Adrenal gland (tissue), 12 donors: ENCODE data around the gene TNFRSF14. TPM values are rescaled to one million over a fixed set of nuclear protein-coding genes. Genes with fewer than 3 reads are reported as not detected.

Source experiments
- DNase-seq, 7 donors: peaks; one replicate each; pipeline ENCODE4 v3.0.0-alpha.2; 2019 to 2020
- H3K27ac ChIP-seq, 5 donors: fragments of 200-600 bp; sonication (generic) in 4 of 5; 1 replicate in 3 of 5; 2 replicates in 2 of 5; pipeline versions ENCODE4 v1.5.1 to v1.8.0; 2016 to 2020; ENCODE audit warnings: mild to moderate bottlenecking in 1 of 5
- H3K27me3 ChIP-seq: fragments of 200-600 bp; 2 replicates; pipeline ENCODE4 v1.8.0; 2021
- H3K36me3 ChIP-seq, 2 donors: fragments of 200-600 bp; replicated peaks in 1 of 2; 1 replicate in 1 of 2; 2 replicates in 1 of 2; pipeline versions ENCODE4 v1.5.1 to v1.8.0; 2018 to 2022
- H3K4me1 ChIP-seq, 2 donors: fragments of 200-600 bp; replicated peaks in 1 of 2; 1 replicate in 1 of 2; 2 replicates in 1 of 2; pipeline versions ENCODE4 v1.5.1 to v1.8.0; 2018 to 2021
- H3K4me3 ChIP-seq, 4 donors: fragments of 200-600 bp; sonication (generic) in 3 of 4; one replicate each; pipeline ENCODE4 v1.5.1; 2016 to 2018
- H3K9me3 ChIP-seq, 3 donors: fragments of 200-600 bp; sonication (generic) in 1 of 3; replicated peaks in 1 of 3; 1 replicate in 2 of 3; 2 replicates in 1 of 3; pipeline versions ENCODE4 v1.5.1 to v1.8.0; 2016 to 2021
- POLR2A ChIP-seq, 2 donors: fragments of 450-650 bp; IDR thresholded peaks; one replicate each; pipeline ENCODE4 v1.6.1; 2017; ENCODE audit warnings: antibody characterized with exemption in 2 of 2, mild to moderate bottlenecking in 2 of 2, moderate library complexity in 1 of 2
- WGBS, 4 donors: extraction: QIAGEN DNeasy Blood & Tissue Kit in 2 of 4; methylation state at CpG; one replicate each; pipeline versions ENCODE4 v1.1.5 to v1.1.7; 2013 to 2017; 5-methylcytosine and 5-hydroxymethylcytosine counted together
- intact Hi-C, 2 donors: fragments of 100-400 bp; cut with DNase I; formaldehyde crosslinking; loops; one replicate each; pipeline versions ENCODE4 v1.14.1 to v1.15.0; 2022 to 2023
- polyA plus RNA-seq, 3 donors: library from polyadenylated mRNA; stranded (reverse); fragments of 200-250 nt in 2 of 3; fragments of 350-450 nt in 1 of 3; fragmentation: Illumina TruSeq in 1 of 3; extraction: RNeasy Lipid Tissue Mini Kit (QIAGEN cat#74804) in 1 of 3; gene quantifications; one replicate each; pipeline ENCODE4 v1.2.3, GENCODE V29; 2013 to 2014
- total RNA-seq, 9 donors: library from RNA; depleted of rRNA in 4 of 9; stranded (reverse); fragments of >200 nt in 4 of 9; fragments of 120-200 nt in 1 of 9; fragmentation: NEBNext Ultra II Directional in 1 of 9; extraction: Animal tissue kit (Norgen Biotek cat#: 25700) in 1 of 9; gene quantifications; one replicate each; pipeline versions ENCODE4 v1.1.0 to v1.2.4, GENCODE V29; 2013 to 2023
- TF ChIP-seq, protein P1 (sequence below), 6 experiments: fragments of 450-650 bp in 4 of 6; fragments of 200-600 bp in 2 of 6; sonication (generic) in 1 of 6; IDR thresholded peaks; 1 replicate in 5 of 6; 2 replicates in 1 of 6; pipeline versions ENCODE4 v1.5.1 to v1.8.0; 2016 to 2021; ENCODE audit warnings: antibody characterized with exemption in 6 of 6, mild to moderate bottlenecking in 2 of 6, moderate library complexity in 1 of 6
- donor health status: healthy with polysubstance abuse.
- donor health status: Bipolar disorder and iron deficiency.
- donor health status: DM: yes; HTN: yes; CAD: no.
- donor health status: DM: no; HTN: no; CAD: no.
- donor health status: DM: no; HTN: no; CAD: no.
- donor health status: DM: yes; HTN: yes; CAD: no.

Gene TNFRSF14
- total and polyA plus RNA-seq, 12 donors, result 7.0 to 554 (median 116) TPM

DNA sequence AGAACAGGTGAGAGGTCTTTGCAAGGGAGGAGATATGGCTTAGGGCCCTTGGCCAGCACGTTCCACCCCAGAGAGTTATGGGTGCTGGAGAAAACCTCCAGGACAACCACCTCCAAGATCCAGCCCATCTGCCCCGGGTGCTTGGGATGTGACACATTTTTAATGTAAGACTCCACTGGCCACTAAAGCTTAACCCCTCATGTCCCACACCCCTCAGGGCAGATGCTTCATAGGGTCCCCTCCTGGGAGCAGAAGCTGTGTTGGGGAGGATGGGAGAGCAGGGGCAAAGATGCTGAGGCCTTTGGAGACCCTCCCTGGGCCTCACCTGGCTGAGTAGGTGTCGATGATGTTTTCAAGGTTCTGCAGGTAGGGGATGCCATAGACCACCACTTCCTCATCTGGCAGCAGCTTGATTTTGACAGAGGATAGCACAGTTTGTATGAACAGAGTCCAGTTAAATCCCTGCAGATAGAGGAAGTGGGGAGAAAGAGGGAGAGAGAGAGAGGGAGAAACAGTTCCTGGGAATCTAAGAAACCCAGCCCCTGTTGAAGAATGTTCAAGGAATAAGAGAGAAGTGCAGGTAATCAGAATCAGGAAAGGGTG lies 42.3 kb downstream of the TNFRSF14 start:
- Histone ChIP-seq H3K27me3 (no peaks in the 10 kb centered on the region), H3K36me3 (no peaks in the 10 kb centered on the region), H3K27ac (no peak overlapping the region), H3K4me3 (no peak overlapping the region), H3K4me1 (peaks cover 4 to 11% of the 10 kb centered on the region in 2 donors), H3K9me3 (peaks cover 0 to 9% (median 0%) of the 10 kb centered on the region in 3 donors)
- WGBS, 4 donors, result 83 to 86% (median 84%) methylated on average over 2 to 3 of the region's 3 CpGs
- TF ChIP-seq, protein P1, sequence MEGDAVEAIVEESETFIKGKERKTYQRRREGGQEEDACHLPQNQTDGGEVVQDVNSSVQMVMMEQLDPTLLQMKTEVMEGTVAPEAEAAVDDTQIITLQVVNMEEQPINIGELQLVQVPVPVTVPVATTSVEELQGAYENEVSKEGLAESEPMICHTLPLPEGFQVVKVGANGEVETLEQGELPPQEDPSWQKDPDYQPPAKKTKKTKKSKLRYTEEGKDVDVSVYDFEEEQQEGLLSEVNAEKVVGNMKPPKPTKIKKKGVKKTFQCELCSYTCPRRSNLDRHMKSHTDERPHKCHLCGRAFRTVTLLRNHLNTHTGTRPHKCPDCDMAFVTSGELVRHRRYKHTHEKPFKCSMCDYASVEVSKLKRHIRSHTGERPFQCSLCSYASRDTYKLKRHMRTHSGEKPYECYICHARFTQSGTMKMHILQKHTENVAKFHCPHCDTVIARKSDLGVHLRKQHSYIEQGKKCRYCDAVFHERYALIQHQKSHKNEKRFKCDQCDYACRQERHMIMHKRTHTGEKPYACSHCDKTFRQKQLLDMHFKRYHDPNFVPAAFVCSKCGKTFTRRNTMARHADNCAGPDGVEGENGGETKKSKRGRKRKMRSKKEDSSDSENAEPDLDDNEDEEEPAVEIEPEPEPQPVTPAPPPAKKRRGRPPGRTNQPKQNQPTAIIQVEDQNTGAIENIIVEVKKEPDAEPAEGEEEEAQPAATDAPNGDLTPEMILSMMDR (IDR thresholded peaks at IDR 0.05), result no peak
- no peak for TF ChIP-seq POLR2A (IDR thresholded peaks at IDR 0.05)
- peak in 1 of 7 donors; percentile 14 for DNase-seq
- intact Hi-C loops, result no loop called here

DNA sequence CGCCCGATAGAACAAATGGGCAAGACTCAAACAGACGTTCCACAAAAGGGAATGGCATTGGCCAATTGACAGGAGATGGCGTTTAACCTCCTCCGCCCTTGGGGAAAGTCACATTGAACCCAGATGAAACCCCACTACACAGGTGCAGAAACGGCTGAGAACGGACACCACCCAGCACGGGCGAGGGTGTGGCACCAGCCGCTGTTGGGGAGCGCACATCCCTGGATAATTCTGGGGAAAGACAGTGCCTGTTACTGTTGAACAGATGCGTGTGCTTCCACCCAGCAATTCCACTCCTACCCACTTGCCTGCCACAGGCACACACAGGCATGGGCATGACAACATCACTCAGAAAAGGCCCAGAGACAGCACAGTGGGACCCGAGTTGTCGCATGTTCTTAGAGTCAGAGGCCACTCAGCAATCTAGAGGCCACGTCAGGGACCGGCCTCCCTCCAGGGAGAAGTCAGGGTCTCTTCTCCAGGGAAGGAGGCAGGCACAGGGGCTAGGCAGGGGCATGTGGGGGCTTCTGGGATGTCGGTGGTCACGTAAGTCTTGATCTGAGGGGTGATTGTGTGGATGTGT lies 45.6 kb downstream of the TNFRSF14 start:
- Histone ChIP-seq H3K27ac (no peak overlapping the region), H3K4me1 (no peaks in the 10 kb centered on the region), H3K9me3 (peaks cover 0 to 9% (median 0%) of the 10 kb centered on the region in 3 donors), H3K4me3 (no peak overlapping the region), H3K27me3 (peaks cover 4% of the 10 kb centered on the region), H3K36me3 (no peaks in the 10 kb centered on the region)
- intact Hi-C loops, result no loop called here
- WGBS, 4 donors, result 86 to 91% (median 87%) methylated on average over 14 to 18 of the region's 18 CpGs
- DNase-seq, result peak in 1 of 7 donors; percentile 0
- TF ChIP-seq, protein P1 (IDR thresholded peaks at IDR 0.05), result no peak
- TF ChIP-seq POLR2A (IDR thresholded peaks at IDR 0.05), result no peak

DNA sequence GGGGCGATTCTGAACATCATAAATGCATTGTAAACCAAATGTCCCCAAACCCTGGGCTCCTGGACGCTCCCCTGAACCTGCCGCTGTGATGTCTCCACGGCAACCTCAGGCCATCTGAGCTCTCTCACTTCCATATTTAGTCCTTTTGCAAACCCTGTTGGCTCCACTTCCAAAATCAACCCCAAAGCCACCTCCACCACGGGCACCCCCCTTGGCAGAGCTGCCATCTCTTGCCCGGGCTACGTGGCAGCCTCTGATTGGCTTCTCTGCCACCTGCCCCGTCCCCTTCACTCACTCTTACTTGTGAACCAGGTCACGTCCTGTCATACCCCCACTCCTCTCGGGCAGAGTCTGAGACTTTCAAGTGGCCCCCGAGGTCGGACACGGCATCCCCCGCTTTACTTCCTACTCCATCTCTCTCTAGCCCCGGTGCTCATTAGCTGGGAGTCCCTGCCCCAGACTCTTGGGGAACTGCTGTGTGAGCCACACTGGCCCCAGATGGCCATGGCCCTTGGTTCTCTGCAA lies 46.2 kb downstream of the TNFRSF14 start:
- H3K9me3 ChIP-seq, result peaks cover 0 to 9% (median 0%) of the 10 kb centered on the region in 3 donors
- no peak overlapping the region for H3K27ac ChIP-seq
- H3K4me1 ChIP-seq, result no peaks in the 10 kb centered on the region
- peaks cover 4% of the 10 kb centered on the region for H3K27me3 ChIP-seq
- 75 to 81% (median 79%) methylated on average over 15 of the region's 15 CpGs for WGBS, 4 donors
- peak in 2 of 7 donors; percentile 8 to 15 for DNase-seq
- TF ChIP-seq, protein P1 (IDR thresholded peaks at IDR 0.05), result no peak
- TF ChIP-seq POLR2A (IDR thresholded peaks at IDR 0.05), result no peak
- H3K4me3 ChIP-seq, result no peak overlapping the region
- no peaks in the 10 kb centered on the region for H3K36me3 ChIP-seq
- intact Hi-C loops, result no loop called here

DNA sequence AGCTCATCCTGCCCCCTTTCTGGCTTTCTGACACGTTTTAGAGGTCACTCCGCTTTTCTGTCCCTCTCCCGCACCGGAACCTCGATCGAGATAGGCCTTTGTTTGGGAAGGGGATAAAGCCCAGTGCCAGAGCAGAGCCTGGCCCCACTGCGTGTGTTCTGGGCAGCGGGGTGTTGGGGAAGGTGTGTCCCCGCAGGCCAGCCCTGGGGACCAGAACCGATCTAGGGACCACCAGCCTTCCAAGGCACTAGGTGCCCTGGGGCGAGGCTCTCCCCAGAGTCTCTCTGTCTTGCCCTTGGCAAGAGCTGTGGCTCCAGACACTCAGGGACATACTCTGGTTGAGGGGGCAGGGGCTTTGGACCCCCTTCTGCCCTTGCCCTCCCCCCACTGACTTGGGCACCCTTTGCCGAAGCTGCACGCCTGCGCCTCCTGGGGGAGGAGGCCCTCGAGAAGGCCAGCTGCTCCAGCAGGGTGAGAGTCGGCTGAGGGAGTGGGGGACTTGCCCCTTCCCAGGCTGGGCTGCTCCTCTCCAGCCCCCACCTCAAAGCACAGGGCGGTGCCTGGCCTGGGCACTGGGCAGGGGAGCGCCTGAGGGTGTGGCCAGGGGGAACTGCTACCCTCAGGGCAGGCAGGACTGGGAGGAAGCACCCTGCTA lies 46.8 kb downstream of the TNFRSF14 start:
- no peaks in the 10 kb centered on the region for H3K36me3 ChIP-seq
- peaks cover 4% of the 10 kb centered on the region for H3K27me3 ChIP-seq
- peaks cover 0 to 9% (median 0%) of the 10 kb centered on the region in 3 donors for H3K9me3 ChIP-seq
- intact Hi-C loops, result no loop called here
- WGBS, 4 donors, result 76 to 83% (median 80%) methylated on average over 9 to 18 of the region's 18 CpGs
- no peak overlapping the region for H3K27ac ChIP-seq
- peak in 1 of 7 donors; percentile 9 for DNase-seq
- TF ChIP-seq POLR2A (IDR thresholded peaks at IDR 0.05), result no peak
- TF ChIP-seq, protein P1 (IDR thresholded peaks at IDR 0.05), result no peak
- no peak overlapping the region for H3K4me3 ChIP-seq
- H3K4me1 ChIP-seq, result no peaks in the 10 kb centered on the region
